Measurements from ENCODE around the gene DGKB.

The DGKB gene

GRCh38 chr7:14637968-14638367 lies 264.6 kb downstream of the DGKB start:
- TF ChIP-seq REST (IDR thresholded peaks at IDR 0.05; ENCODE audit: low read depth) (no peak), TCF12 (IDR thresholded peaks at IDR 0.05; ENCODE audit: low read depth) (no peak), TAF1 (IDR thresholded peaks at IDR 0.05; ENCODE audit: low read depth) (no peak)

- TF ChIP-seq CEBPB (IDR thresholded peaks at IDR 0.05) (no peak), REST (IDR thresholded peaks at IDR 0.05; ENCODE audit: low read depth) (no peak), TAF1 (IDR thresholded peaks at IDR 0.05; ENCODE audit: low read depth) (no peak), MAX (IDR thresholded peaks at IDR 0.05) (no peak), RAD21 (IDR thresholded peaks at IDR 0.05; ENCODE audit: low read depth) (no peak), TEAD4 (IDR thresholded peaks at IDR 0.05) (no peak), FOXM1 (IDR thresholded peaks at IDR 0.05; ENCODE audit: borderline replicate concordance, low read depth) (no peak), YY1 (IDR thresholded peaks at IDR 0.05; ENCODE audit: low read depth) (no peak), NFIC (IDR thresholded peaks at IDR 0.05) (no peak), EP300 (IDR thresholded peaks at IDR 0.05; ENCODE audit: borderline replicate concordance) (no peak)
Observed at GRCh38 chr7:14635955-14636354, 266.6 kb downstream of the DGKB start.

- TF ChIP-seq EP300 (IDR thresholded peaks at IDR 0.05; ENCODE audit: borderline replicate concordance): no peak
- no peak for TF ChIP-seq TAF1 (IDR thresholded peaks at IDR 0.05; ENCODE audit: low read depth)
- no peak for TF ChIP-seq CREB1 (IDR thresholded peaks at IDR 0.05; ENCODE audit: low read depth)
- TF ChIP-seq NFIC (IDR thresholded peaks at IDR 0.05): no peak
- no peak for TF ChIP-seq USF1 (IDR thresholded peaks at IDR 0.05)
- no peak for TF ChIP-seq TCF12 (IDR thresholded peaks at IDR 0.05; ENCODE audit: low read depth)
- no peak for TF ChIP-seq YY1 (IDR thresholded peaks at IDR 0.05; ENCODE audit: low read depth)
- TF ChIP-seq TEAD4 (IDR thresholded peaks at IDR 0.05): no peak
- TF ChIP-seq REST (IDR thresholded peaks at IDR 0.05; ENCODE audit: low read depth): no peak
- TF ChIP-seq FOXM1 (IDR thresholded peaks at IDR 0.05; ENCODE audit: borderline replicate concordance, low read depth): no peak
- no peak for TF ChIP-seq EGR1 (IDR thresholded peaks at IDR 0.05)
- TF ChIP-seq CEBPB (IDR thresholded peaks at IDR 0.05): no peak
- TF ChIP-seq RAD21 (IDR thresholded peaks at IDR 0.05; ENCODE audit: low read depth): no peak
- no peak for TF ChIP-seq ZBTB7A (IDR thresholded peaks at IDR 0.05; ENCODE audit: low read depth)
- no peak for TF ChIP-seq MAX (IDR thresholded peaks at IDR 0.05)
Observed at GRCh38 chr7:14630048-14630447, 272.5 kb downstream of the DGKB start.

- TF ChIP-seq EP300 (IDR thresholded peaks at IDR 0.05; ENCODE audit: borderline replicate concordance) (no peak), REST (IDR thresholded peaks at IDR 0.05; ENCODE audit: low read depth) (no peak), TEAD4 (IDR thresholded peaks at IDR 0.05) (no peak), RAD21 (IDR thresholded peaks at IDR 0.05; ENCODE audit: low read depth) (no peak), TAF1 (IDR thresholded peaks at IDR 0.05; ENCODE audit: low read depth) (no peak), ZBTB7A (IDR thresholded peaks at IDR 0.05; ENCODE audit: low read depth) (no peak), MAX (IDR thresholded peaks at IDR 0.05) (no peak), FOXM1 (IDR thresholded peaks at IDR 0.05; ENCODE audit: borderline replicate concordance, low read depth) (no peak), EGR1 (IDR thresholded peaks at IDR 0.05) (no peak), NFIC (IDR thresholded peaks at IDR 0.05) (no peak), CEBPB (IDR thresholded peaks at IDR 0.05) (no peak), YY1 (IDR thresholded peaks at IDR 0.05; ENCODE audit: low read depth) (no peak), CREB1 (IDR thresholded peaks at IDR 0.05; ENCODE audit: low read depth) (no peak), USF1 (IDR thresholded peaks at IDR 0.05) (no peak), TCF12 (IDR thresholded peaks at IDR 0.05; ENCODE audit: low read depth) (no peak)
Observed at GRCh38 chr7:14628516-14628915, 274.0 kb downstream of the DGKB start.

Data from Ishikawa (cell line).